ENCODE data around the gene MEPCE.

The MEPCE gene

GRCh38 chr7:100407285-100408180 is 22.1 kb upstream of the MEPCE start:
- no peak for DNase-seq

DNA sequence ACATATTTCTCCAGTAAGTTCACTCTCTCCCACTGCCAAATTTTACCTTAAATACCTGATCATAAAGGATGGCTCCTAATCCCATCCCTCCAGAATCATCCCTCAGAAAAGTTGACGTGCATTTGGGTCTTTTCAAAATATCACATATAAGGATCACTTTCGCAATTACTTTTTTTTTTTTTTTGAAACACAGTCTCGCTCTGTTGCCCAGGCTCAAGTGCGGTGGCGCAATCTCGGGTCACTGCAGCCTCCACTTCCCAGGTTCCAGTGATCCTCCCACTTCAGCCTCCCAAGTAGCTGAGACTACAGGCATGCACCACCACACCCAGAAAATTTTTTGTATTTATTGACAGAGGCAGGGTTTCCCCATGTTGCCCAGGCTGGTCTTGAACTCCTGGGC is 18.5 kb upstream of the MEPCE start:
- no peak for DNase-seq

GRCh38 chr7:100413346-100413745 is 16.3 kb upstream of the MEPCE start:
- DNase-seq, result no peak

DNA sequence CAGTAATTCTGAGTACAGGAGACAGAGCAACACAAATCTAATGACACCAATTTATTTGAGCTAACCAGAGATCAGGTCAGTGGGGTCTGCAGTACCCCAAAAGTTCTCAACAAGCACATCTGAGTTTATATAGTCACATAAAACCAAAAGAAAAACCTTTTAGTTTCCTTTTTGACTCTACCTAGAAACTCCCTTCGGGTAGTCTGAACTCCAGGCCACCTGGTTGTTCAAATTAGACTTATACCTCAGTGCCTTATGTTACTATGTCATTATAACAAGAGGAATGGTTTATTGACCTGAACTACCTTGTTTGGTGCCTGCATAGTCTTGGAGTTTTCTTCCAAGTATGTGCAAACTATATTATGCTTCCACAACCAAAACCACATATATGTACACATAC is 15.7 kb upstream of the MEPCE start:
- no peak for DNase-seq

- no peak for DNase-seq
These were observed 14.2 kb upstream of the MEPCE start for GRCh38 chr7:100415448-100415847.

DNA sequence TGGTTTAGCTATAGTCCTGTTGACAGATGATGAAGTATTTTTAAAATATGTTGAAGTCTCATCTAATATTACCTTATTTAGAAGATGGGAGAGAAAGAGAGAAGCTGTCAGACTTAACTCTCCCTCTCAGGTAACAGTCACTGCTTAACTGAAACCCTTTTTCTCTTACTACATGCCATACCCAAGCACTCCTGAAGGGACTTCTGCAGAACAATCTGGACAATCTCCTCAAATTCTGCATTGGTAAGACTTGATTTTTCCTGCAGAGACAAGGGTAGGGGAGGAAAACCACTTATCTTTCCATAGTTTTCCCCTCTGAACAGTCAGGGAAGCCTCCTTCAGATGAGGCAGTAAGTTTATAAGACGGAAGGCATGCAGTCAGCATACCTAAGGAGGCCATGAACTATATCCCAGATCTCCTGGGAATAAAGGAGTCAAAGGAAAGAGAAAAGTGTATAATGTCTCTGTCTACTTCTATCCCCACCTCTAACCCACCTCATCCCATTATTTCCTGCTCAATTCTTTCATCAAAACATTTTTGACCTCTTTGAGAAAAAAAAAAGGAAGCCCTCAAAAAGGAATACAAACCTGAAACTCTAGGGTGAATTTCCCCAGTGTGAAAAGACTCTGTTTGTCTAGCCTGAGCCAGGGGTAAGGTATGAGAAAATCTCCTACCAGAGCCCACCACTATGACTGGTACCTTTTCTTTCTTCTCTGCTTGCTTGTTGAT is 10.5 kb upstream of the MEPCE start:
- no peak for DNase-seq

DNA sequence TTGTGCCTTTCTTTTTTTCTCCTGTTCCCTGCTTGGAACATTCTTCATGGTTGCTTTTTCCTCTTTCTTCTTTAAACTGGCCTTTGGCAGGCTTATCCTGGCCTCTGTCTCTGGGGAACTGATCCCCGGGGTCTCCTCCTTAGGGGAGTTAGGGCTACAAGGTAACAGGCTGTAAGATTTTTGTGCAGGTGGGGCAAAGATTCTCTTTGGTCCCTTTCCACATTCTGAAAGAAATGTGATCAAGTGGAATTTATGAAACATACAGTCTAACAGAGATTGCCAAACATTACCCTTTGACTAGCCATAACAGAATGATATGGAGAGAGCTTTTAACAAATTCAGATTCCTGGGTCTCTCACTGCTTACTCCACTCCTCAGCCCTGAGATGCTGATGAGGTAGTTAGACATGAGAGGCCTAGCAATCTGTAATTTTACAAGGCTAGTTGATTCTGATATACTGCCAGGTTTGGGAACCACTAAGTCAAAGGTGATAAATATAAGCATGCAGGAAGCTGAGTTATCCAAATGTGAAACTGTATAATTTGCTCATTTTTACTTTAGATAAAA is 9.9 kb upstream of the MEPCE start:
- no peak for DNase-seq

- no peak for DNase-seq
These were observed 6.3 kb upstream of the MEPCE start for GRCh38 chr7:100423315-100423714.

- no peak for DNase-seq
These were observed 4.3 kb upstream of the MEPCE start for GRCh38 chr7:100425347-100425746.

DNA sequence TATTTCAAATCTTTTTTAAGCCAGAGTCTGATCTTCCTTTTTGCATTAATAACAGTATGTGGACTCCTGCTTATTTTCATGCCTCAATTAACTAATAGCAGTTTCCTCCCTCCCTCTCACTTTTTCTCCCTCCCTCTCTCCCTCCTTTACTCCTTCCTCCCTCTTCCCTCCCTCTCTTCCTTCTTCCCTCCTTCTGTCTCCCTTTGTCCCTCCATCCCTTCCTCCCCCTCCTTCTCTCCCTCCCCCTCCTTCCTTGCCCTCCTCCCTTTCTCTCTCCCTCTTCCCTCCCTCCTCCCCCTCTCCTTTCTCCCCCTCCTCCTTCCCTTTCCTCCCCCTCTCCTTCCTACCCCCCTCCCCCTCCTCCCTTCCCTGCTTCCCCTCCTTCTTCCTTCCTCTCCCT is 3.1 kb upstream of the MEPCE start:
- DNase-seq, result no peak

DNA sequence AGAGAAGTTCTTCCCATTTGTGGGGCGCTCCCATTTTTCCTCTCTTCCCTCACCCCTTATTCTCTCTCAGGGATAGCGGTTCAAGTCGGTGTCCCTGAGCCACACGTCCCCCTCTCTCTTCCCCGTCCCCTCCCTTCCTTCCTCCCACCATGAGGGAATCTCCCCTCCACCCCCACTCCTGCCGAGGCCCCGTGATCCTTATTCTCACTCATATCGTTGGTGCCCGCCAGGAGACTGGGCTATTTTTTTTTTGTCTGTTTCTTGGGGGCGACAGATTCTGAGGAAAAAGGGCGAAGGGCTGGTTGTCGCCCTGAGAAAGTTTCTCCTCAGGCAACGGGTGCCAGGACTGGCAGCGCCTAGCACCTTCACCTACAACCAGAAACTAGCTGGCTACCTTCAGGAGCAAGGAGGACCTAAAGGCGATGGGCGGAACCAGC is 1.9 kb upstream of the MEPCE start:
- no peak for DNase-seq

DNA sequence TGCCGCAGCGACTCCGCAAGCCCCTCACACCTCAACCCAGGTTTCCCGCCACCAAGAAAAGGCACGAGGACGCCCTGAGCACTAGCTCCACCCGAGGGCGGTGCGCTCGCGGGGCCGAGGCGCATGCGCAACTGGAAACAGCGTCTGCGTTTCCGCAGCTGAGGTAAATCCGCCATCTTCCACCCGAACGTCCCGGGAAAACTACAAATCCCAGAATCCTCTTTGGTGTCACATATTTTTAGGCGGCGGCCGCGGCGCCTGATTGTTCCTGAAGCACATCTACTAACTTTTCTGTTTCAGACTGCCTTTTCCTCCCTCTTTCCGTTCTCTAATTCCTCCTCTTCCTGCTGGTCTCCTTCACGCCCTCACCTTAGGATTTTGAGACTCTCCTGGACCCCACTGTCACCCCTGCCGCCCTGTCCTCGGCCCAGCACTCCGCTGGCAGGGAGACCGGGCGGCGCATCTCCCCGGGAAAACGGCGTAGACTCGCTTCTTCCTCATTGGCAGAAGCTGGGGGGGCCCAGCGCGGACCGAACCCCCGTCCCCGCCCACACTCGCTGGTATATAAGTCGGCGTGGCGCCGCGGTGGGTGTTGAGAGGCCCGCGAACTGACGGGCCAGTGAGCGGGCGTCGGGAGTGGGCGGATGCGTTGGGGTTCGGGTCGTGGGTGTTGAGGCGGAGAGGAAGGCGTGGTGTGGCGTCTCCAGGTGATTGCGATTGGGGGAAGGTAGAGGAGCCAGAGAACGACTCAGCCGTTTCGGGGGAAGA is 1.2 kb upstream of the MEPCE start, which contains the start of gene ZCWPW1:
Gene ZCWPW1, minus strand, starts transcription at position 505 of the 768 bp plus-strand sequence. CDS start 8,054 bp downstream, outside the sequence.
- DNase-seq, result peak; percentile 99

- DNase-seq, result peak; percentile 100
These were observed 529 bp upstream of the MEPCE start for GRCh38 chr7:100428967-100429636.

DNA sequence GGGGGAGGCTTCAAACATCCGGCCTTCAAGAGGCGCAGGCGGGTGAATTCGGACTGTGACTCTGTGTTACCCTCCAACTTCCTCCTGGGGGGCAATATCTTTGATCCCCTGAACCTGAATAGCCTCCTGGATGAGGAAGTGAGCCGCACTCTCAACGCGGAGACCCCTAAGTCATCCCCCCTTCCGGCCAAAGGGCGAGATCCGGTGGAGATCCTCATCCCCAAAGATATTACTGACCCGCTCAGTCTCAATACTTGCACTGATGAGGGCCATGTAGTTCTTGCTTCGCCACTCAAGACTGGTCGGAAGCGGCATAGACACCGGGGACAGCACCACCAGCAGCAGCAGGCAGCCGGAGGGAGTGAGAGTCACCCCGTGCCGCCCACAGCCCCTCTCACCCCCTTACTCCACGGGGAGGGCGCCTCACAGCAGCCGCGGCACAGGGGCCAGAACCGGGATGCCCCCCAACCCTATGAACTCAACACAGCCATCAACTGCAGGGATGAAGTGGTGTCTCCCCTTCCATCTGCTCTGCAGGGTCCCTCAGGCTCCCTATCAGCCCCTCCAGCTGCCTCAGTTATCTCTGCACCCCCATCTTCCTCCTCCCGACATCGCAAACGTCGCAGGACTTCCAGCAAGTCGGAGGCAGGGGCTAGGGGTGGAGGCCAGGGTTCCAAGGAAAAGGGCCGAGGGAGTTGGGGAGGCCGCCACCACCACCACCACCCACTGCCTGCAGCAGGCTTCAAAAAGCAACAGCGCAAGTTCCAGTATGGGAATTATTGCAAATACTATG is 1.1 kb downstream of the MEPCE start:
- no peak for DNase-seq

DNA sequence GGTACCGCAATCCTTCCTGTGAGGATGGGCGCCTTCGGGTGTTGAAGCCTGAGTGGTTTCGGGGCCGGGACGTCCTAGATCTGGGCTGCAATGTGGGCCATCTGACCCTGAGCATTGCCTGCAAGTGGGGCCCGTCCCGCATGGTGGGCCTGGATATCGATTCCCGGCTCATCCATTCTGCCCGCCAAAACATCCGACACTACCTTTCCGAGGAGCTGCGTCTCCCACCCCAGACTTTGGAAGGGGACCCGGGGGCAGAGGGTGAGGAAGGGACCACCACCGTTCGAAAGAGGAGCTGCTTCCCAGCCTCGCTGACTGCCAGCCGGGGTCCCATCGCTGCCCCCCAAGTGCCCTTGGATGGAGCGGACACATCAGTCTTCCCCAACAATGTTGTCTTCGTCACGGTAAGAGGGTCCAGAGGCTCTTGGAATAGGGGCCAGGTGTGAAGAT is 1.7 kb downstream of the MEPCE start:
- no peak for DNase-seq

GRCh38 chr7:100432053-100432452 is 2.4 kb downstream of the MEPCE start:
- no peak for DNase-seq

DNA sequence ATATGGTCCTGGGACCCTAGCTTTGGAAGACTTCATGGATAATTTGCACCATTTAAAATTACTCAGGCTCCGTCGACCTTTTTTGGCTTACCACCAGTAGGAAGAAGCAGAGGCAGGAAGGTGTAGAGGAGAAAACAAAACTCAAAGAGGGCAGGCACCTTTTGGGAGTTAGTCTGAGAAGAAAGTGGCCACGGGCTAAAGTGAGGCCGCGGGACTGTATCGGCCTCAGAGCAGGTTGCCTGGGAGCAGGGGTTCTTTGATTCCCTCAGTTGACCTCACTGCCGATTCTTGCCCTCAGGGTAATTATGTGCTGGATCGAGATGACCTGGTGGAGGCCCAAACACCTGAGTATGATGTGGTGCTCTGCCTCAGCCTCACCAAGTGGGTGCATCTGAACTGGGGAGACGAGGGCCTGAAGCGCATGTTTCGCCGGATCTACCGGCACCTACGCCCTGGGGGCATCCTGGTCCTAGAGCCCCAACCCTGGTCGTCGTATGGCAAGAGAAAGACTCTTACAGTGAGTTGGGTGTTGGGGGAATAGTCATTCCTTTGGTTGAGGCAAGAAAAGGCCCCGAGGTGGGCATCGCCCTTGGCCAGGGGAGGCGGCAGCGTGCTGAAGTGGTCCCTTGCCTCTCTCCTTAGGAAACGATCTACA is 3.1 kb downstream of the MEPCE start:
- no peak for DNase-seq

DNA sequence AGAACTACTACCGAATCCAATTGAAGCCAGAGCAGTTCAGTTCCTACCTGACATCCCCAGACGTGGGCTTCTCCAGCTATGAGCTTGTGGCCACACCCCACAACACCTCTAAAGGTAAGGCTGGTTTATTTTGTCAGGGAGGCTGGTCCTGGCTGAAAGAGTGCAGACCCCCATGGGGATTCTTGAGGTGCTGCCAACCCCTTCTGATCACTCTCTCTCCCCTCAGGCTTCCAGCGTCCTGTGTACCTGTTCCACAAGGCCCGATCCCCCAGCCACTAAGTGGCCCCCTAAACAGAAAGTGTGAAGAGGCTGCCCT is 3.6 kb downstream of the MEPCE start:
- no peak for DNase-seq

- no peak for DNase-seq
These were observed 4.1 kb downstream of the MEPCE start for GRCh38 chr7:100433592-100434296.

Data from activated CD8-positive, alpha-beta memory T cell treated with anti-CD3 and anti-CD28 coated beads, Interleukin-2, amount 50 U/mL, for 48 hours (primary cell).